ENCODE measurements around the gene MESD. TPM values are rescaled to one million over a fixed set of nuclear protein-coding genes. Genes with fewer than 3 reads are reported as not detected.

Gene MESD
- total RNA-seq, 1 donor from 2014 or later: 25.9 TPM

DNA sequence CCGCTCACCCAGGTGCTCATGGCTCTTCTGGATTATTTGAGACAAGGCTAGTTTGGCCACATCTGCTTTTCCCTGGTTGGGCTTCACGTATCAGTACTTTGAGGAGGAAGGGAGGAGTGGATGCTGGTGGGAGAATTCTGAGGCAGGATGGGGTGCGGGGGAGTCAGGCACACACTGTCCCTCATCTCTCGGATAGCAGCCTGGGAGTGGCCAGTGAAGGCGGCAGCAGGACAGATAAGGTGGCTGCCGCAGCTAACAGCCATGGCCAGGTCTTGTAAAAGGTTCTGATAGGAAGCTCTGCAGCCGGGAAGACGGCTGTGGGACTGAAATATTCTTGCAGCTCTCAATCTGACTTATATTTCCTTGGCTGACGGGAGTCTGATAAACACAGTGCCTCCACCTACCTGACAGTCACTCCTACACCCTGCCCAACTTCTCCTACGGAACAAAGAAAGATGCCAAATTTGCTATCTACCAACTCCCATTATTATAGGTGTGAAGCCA lies 87.3 kb downstream of the MESD start:
- no peak for DNase-seq (ENCODE audit: low read depth)
- H3K4me3 ChIP-seq (ENCODE audit: low read depth, low read length): no peak overlapping the region
- H3K27me3 ChIP-seq (ENCODE audit: control insufficient read depth, insufficient read depth, low read length): no peaks in the 10 kb centered on the region
- no peaks in the 10 kb centered on the region for H3K36me3 ChIP-seq (ENCODE audit: control insufficient read depth, insufficient read depth, low read length)
- TF ChIP-seq, protein P1, sequence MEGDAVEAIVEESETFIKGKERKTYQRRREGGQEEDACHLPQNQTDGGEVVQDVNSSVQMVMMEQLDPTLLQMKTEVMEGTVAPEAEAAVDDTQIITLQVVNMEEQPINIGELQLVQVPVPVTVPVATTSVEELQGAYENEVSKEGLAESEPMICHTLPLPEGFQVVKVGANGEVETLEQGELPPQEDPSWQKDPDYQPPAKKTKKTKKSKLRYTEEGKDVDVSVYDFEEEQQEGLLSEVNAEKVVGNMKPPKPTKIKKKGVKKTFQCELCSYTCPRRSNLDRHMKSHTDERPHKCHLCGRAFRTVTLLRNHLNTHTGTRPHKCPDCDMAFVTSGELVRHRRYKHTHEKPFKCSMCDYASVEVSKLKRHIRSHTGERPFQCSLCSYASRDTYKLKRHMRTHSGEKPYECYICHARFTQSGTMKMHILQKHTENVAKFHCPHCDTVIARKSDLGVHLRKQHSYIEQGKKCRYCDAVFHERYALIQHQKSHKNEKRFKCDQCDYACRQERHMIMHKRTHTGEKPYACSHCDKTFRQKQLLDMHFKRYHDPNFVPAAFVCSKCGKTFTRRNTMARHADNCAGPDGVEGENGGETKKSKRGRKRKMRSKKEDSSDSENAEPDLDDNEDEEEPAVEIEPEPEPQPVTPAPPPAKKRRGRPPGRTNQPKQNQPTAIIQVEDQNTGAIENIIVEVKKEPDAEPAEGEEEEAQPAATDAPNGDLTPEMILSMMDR (IDR thresholded peaks at IDR 0.05; ENCODE audit: insufficient read depth, low read length, poor library complexity, severe bottlenecking): no peak

DNA sequence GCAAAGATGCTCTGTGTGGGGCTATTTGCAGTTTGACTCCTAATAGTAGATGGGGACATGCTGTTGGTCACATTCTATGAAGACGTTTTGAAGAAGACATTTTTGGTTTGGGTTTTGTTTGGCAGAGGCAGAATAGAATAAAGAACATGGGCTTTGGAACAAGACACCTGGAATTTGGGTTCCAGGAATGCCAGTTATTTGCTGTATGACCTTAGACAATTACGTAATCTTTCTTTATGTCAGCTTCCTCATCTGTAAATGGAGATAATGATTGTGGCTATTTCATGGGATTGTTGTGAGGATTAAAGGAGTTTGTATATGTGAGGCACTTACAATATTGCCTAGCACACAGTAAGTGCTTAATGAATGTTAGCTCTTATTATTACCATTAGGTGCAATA lies 91.6 kb downstream of the MESD start:
- DNase-seq (ENCODE audit: low read depth): no peak
- Histone ChIP-seq H3K27me3 (ENCODE audit: control insufficient read depth, insufficient read depth, low read length) (no peaks in the 10 kb centered on the region), H3K4me3 (ENCODE audit: low read depth, low read length) (no peak overlapping the region), H3K36me3 (ENCODE audit: control insufficient read depth, insufficient read depth, low read length) (no peaks in the 10 kb centered on the region)
- TF ChIP-seq, protein P1 (IDR thresholded peaks at IDR 0.05; ENCODE audit: insufficient read depth, low read length, poor library complexity, severe bottlenecking): no peak

Other genes starting within 250 kb of the MESD start
- under 0.01 and 0.07 TPM in 2 replicates for gene CEMIP, start 210.4 kb downstream of the MESD start, total RNA-seq
- gene TLNRD1, start 11.1 kb upstream of the MESD start, total RNA-seq: 34.2 and 39.8 TPM in 2 replicates
- not detected in 2 replicates for gene CFAP161, start 144.5 kb upstream of the MESD start, total RNA-seq
- gene IL16, start 207.1 kb upstream of the MESD start, total RNA-seq: not detected in 2 replicates